ENCODE data around the gene GTF3A.
A peak's percentile ranks its signal among the peaks of the same experiment; 100 is the strongest.
"Not testable (repeated sequence)": the region's sequence is repeated elsewhere in the genome, so short reads cannot be mapped to it uniquely, and the experiment has no call there.

Gene GTF3A

GRCh38 chr13:27424246-27425157, at the start of gene GTF3A:
TSS of gene GTF3A (plus strand) at chr13:27424619.
- peak; percentile 90 for DNase-seq (ENCODE audit: low read depth)

GRCh38 chr13:27374650-27375049, 49.8 kb upstream of the GTF3A start:
- DNase-seq (ENCODE audit: low read depth): peak; percentile 35

- peak; percentile 35 for DNase-seq (ENCODE audit: low read depth)
Measured at GRCh38 chr13:27375686-27376326, 48.6 kb upstream of the GTF3A start.

GRCh38 chr13:27379126-27379525, 45.3 kb upstream of the GTF3A start:
- no peak for DNase-seq (ENCODE audit: low read depth)

GRCh38 chr13:27379694-27380641, 44.5 kb upstream of the GTF3A start:
- DNase-seq (ENCODE audit: low read depth): peak; percentile 62

GRCh38 chr13:27381601-27382000, 42.8 kb upstream of the GTF3A start:
- DNase-seq (ENCODE audit: low read depth): no peak

GRCh38 chr13:27383104-27383921, 41.1 kb upstream of the GTF3A start:
- no peak for DNase-seq (ENCODE audit: low read depth)

- DNase-seq (ENCODE audit: low read depth): no peak
Measured at GRCh38 chr13:27384285-27384684, 40.1 kb upstream of the GTF3A start.

GRCh38 chr13:27388241-27388640, 36.2 kb upstream of the GTF3A start:
- no peak for DNase-seq (ENCODE audit: low read depth)

GRCh38 chr13:27389891-27390290, 34.5 kb upstream of the GTF3A start:
- no peak for DNase-seq (ENCODE audit: low read depth)

- DNase-seq (ENCODE audit: low read depth): no peak
Measured at GRCh38 chr13:27391471-27391870, 32.9 kb upstream of the GTF3A start.

GRCh38 chr13:27393101-27393500, 31.3 kb upstream of the GTF3A start:
- DNase-seq (ENCODE audit: low read depth): no peak

GRCh38 chr13:27395007-27395510, 29.4 kb upstream of the GTF3A start:
- no peak for DNase-seq (ENCODE audit: low read depth)

GRCh38 chr13:27396252-27396846, 28.1 kb upstream of the GTF3A start:
- DNase-seq (ENCODE audit: low read depth): no peak

GRCh38 chr13:27398360-27398759, 26.1 kb upstream of the GTF3A start:
- DNase-seq (ENCODE audit: low read depth): no peak

- DNase-seq (ENCODE audit: low read depth): not testable (repeated sequence)
Measured at GRCh38 chr13:27400405-27400804, 24.0 kb upstream of the GTF3A start.

- DNase-seq (ENCODE audit: low read depth): no peak
Measured at GRCh38 chr13:27401210-27401609, 23.2 kb upstream of the GTF3A start.

GRCh38 chr13:27403203-27403678, 21.2 kb upstream of the GTF3A start:
- DNase-seq (ENCODE audit: low read depth): no peak

- no peak for DNase-seq (ENCODE audit: low read depth)
Measured at GRCh38 chr13:27403727-27404385, 20.6 kb upstream of the GTF3A start.

GRCh38 chr13:27404680-27405079, 19.7 kb upstream of the GTF3A start:
- DNase-seq (ENCODE audit: low read depth): no peak

Data from activated T-cell treated with anti-CD3 and anti-CD28 coated beads for 48 hours (primary cell).